ENCODE measurements around the gene PSMB11. TPM values are rescaled to one million over a fixed set of nuclear protein-coding genes. Genes with fewer than 3 reads are reported as not detected.

PSMB11 gene
- total and polyA plus RNA-seq, 10 of the 15 experiments (the other 5 are each of a cell fraction or from before 2014, with no cell fraction given), result not detected

DNA sequence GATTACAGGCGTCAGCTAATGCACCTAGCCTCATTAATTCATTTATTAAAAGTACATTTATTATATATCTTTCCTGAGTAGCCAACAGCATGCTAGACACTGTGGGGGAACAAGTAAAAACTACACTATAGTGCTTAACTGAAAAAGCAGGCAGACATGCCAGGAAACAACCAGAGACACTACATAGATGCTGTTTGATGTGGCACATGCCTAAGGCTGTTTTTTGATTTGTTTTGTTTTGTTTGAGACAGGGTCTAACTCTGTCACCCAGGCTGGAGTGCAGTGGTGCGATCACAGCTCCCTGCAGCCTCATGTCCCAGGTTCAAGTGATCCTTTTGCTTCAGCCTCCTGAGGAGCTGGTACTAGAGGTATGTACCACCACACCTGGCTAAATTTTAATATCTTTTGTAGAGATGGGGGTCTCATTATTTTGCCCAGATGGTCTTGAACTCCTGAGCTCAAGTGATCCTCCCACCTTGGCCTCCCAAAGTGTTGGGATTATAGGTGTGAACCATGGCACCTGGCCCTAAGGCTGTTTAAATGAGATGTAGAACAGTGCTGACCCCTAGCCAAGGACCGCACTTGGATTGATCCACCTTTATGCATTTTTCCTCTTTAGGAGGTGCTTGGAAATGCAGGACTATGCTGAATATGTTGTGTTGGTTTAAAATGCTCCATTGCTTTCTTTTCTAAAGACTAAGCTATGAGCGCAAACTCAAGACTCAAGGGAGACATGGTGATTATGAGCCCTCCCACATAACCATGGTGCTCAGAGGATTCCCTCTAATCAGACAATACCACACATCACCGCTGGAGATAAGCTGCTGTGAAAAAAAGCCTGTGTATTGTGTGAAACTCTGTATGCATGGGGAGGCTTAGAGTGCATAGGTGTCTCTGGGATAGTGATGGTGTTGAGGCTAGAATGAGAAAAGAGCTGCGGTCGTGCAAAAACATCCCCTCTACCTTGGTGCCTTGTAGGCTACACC is 21.6 kb upstream of the PSMB11 start:
- Histone ChIP-seq H3K9me3 (replicated peaks; ENCODE audit: control insufficient read depth, insufficient read depth, low read length) (no peaks in the 10 kb centered on the region), H2AFZ (ENCODE audit: control insufficient read depth, low read depth, low read length) (no peak overlapping the region), H3K27ac (ENCODE audit: control insufficient read depth, insufficient read depth) (no peak overlapping the region), H3K4me3 (no peak overlapping the region), H3K27me3 (replicated peaks in 1 of 2; ENCODE audit: control insufficient read depth in 2 of 2, insufficient read depth in 2 of 2, low read length in 1 of 2) (no peaks in the 10 kb centered on the region), H3K4me2 (ENCODE audit: control insufficient read depth, insufficient read depth) (no peak overlapping the region), H3K79me2 (ENCODE audit: control insufficient read depth, insufficient read depth, low read length) (no peaks in the 10 kb centered on the region), H3K4me1 (ENCODE audit: control insufficient read depth, insufficient read depth, low read length) (no peaks in the 10 kb centered on the region), H4K20me1 (ENCODE audit: control insufficient read depth, insufficient read depth) (no peaks in the 10 kb centered on the region), H3K36me3 (ENCODE audit: control insufficient read depth in 2 of 2, insufficient read depth in 2 of 2, low read length in 1 of 2) (peaks cover 2 to 13% of the 10 kb centered on the region in 2 experiments; a peak in 3 of 4 replicates), H3K9ac (ENCODE audit: control insufficient read depth, insufficient read depth, low read length) (no peak overlapping the region)
- intact Hi-C loops (cut with micrococcal nuclease; ENCODE audit: unreplicated experiment) (no loop called here), in situ Hi-C loops (cut with MboI) (no loop called here)
- DNase-seq (ENCODE audit: low read depth, low spot score) (no peak), ATAC-seq (no peak), FAIRE-seq (no peak)
- SMC1A ChIA-PET (ENCODE audit: uncharacterized antibody, unreplicated experiment), result interaction anchor here (0.8 to 1.6 kb wide), 2 partner anchors 25 to 34 kb away, joined by 3 to 5 read pairs; no protein-coding TSS in a partner anchor
- RAD21 ChIA-PET (ENCODE audit: unreplicated experiment), result no interaction called here
- CTCF ChIA-PET, result interaction anchor here (0.6 to 5.5 kb wide), 5 partner anchors 13 to 36 kb away, joined by 3 to 43 read pairs (median 3); no protein-coding TSS in a partner anchor
- BruUV-seq (replicated peaks), result no TSS peak
- 94% methylated on average over 7 of the region's 7 CpGs for WGBS (ENCODE audit: insufficient coverage, insufficient replicate concordance, low lambda C conversion rate, missing lambda C conversion rate)
- POLR2A ChIA-PET, result interaction anchor here (0.6 to 1.1 kb wide), 2 partner anchors 10 to 26 kb away, joined by 5 to 7 read pairs; no protein-coding TSS in a partner anchor
- no peak for TF ChIP-seq BMI1 (IDR thresholded peaks at IDR 0.05; ENCODE audit: borderline replicate concordance)
- TF ChIP-seq, protein P1, sequence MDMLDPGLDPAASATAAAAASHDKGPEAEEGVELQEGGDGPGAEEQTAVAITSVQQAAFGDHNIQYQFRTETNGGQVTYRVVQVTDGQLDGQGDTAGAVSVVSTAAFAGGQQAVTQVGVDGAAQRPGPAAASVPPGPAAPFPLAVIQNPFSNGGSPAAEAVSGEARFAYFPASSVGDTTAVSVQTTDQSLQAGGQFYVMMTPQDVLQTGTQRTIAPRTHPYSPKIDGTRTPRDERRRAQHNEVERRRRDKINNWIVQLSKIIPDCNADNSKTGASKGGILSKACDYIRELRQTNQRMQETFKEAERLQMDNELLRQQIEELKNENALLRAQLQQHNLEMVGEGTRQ (IDR thresholded peaks at IDR 0.05; ENCODE audit: borderline replicate concordance, low read depth, low read length), result no peak
- TF ChIP-seq ZNF592 (IDR thresholded peaks at IDR 0.05), result no peak
- TF ChIP-seq E2F4 (IDR thresholded peaks at IDR 0.05; ENCODE audit: low read depth, low read length), result no peak
- no peak for TF ChIP-seq GATAD2B (conservative IDR thresholded peaks at IDR 0.05; ENCODE audit: low read depth)
- TF ChIP-seq RELA (IDR thresholded peaks at IDR 0.05; ENCODE audit: borderline replicate concordance, partially characterized antibody), result no peak
- no peak for TF ChIP-seq POLR2A (IDR thresholded peaks at IDR 0.05; ENCODE audit: low read depth, low read length)
- no peak for TF ChIP-seq SUZ12 (IDR thresholded peaks at IDR 0.05; ENCODE audit: unreplicated experiment)
- no peak for TF ChIP-seq MEF2A (IDR thresholded peaks at IDR 0.05; ENCODE audit: insufficient read depth, low read depth, low read length)
- TF ChIP-seq REST (IDR thresholded peaks at IDR 0.05; ENCODE audit: low read depth, low read length), result no peak
